NK-92 treated with Interleukin-12 subunit alpha and Interleukin-12 subunit beta, amount 100 ng/mL, for 24 hours (cell line): ENCODE data around the gene ICAM5.

ENCODE experiments used
- DNase-seq: peaks from one replicate; lab custom pipeline; 2025; lab: John Stamatoyannopoulos, UW

The ICAM5 gene

GRCh38 chr19:10292206-10292788 is 2.5 kb downstream of the ICAM5 start:
- DNase-seq, result no peak

- DNase-seq, result no peak
These were observed 3.3 kb downstream of the ICAM5 start for GRCh38 chr19:10292789-10293636.

- DNase-seq, result no peak
These were observed 4.0 kb downstream of the ICAM5 start for GRCh38 chr19:10293637-10294367.

- no peak for DNase-seq
These were observed 4.6 kb downstream of the ICAM5 start for GRCh38 chr19:10294368-10294697.

GRCh38 chr19:10295305-10295846 is 5.6 kb downstream of the ICAM5 start:
- no peak for DNase-seq

- no peak for DNase-seq
These were observed 6.3 kb downstream of the ICAM5 start for GRCh38 chr19:10295847-10296591.

GRCh38 chr19:10299545-10300458 is 10.1 kb downstream of the ICAM5 start:
- DNase-seq, result no peak

GRCh38 chr19:10305139-10305806 is 15.5 kb downstream of the ICAM5 start:
- no peak for DNase-seq

GRCh38 chr19:10306327-10306726 is 16.6 kb downstream of the ICAM5 start:
- DNase-seq, result no peak

- DNase-seq, result no peak
These were observed 19.7 kb downstream of the ICAM5 start, which contains the start of gene ZGLP1 for GRCh38 chr19:10309423-10309822. Gene ZGLP1 (minus strand): TSS chr19:10309815.

- peak; percentile 87 for DNase-seq
These were observed 25.8 kb downstream of the ICAM5 start, which contains the start of gene FDX2 for GRCh38 chr19:10315335-10316214. Gene FDX2 (minus strand): TSS chr19:10316015. CDS start chr19:10315996, 19 bp downstream.

- no peak for DNase-seq
These were observed 26.7 kb downstream of the ICAM5 start for GRCh38 chr19:10316229-10317044.

- DNase-seq, result no peak
These were observed 27.5 kb downstream of the ICAM5 start for GRCh38 chr19:10317045-10317856.

GRCh38 chr19:10317857-10318462 is 28.2 kb downstream of the ICAM5 start:
- DNase-seq, result no peak

GRCh38 chr19:10318807-10319682 is 29.3 kb downstream of the ICAM5 start:
- no peak for DNase-seq
